SK-N-SH treated with all-trans-retinoic acid at 6 μM for 48 hours (cell line): Measurements from ENCODE around the gene CHDH.

Experiments used
- ATAC-seq: fragments of 200-7000 bp; cut with Tn5 transposase; 3 replicates; pipeline ENCODE4 v1.9.1; 2020; ENCODE audit warnings: mild to moderate bottlenecking, moderate library complexity
- ARNTL ChIP-seq: fragments of 450-650 bp; formaldehyde crosslinking; IDR thresholded peaks from 2 replicates; pipeline ENCODE4 v1.5.0; 2020; ENCODE audit warnings: low read depth, mild to moderate bottlenecking, moderate library complexity, borderline replicate concordance
- BACH2 ChIP-seq: fragments of 250-450 bp; sonication (Bioruptor Pico); IDR thresholded peaks from 2 replicates; pipeline ENCODE4 v1.9.0; 2021; ENCODE audit warnings: mild to moderate bottlenecking, borderline replicate concordance
- CSDC2 ChIP-seq: fragments of 250-450 bp; sonication (Bioruptor Pico); IDR thresholded peaks from 2 replicates; pipeline ENCODE4 v1.5.0; 2020; ENCODE audit warnings: mild to moderate bottlenecking, moderate library complexity
- ESRRG ChIP-seq: fragments of 250-450 bp; sonication (Bioruptor Pico); IDR thresholded peaks from 2 replicates; pipeline ENCODE4 v1.6.1; 2021; ENCODE audit warnings: mild to moderate bottlenecking
- GLIS3 ChIP-seq: fragments of 250-450 bp; sonication (Bioruptor Pico); IDR thresholded peaks from 2 replicates; pipeline ENCODE4 v1.5.0; 2020; ENCODE audit warnings: mild to moderate bottlenecking, moderate library complexity
- ISL1 ChIP-seq: fragments of 250-450 bp; sonication (Bioruptor Pico); IDR thresholded peaks from 2 replicates; pipeline ENCODE4 v2.1.2; 2022; ENCODE audit warnings: mild to moderate bottlenecking, moderate library complexity
- OSR1 ChIP-seq: fragments of 250-450 bp; sonication (Bioruptor Pico); IDR thresholded peaks from 2 replicates; pipeline ENCODE4 v1.8.0; 2022; ENCODE audit warnings: moderate library complexity, mild to moderate bottlenecking, inconsistent platforms
- PPARA ChIP-seq: fragments of 250-450 bp; sonication (Bioruptor Pico); IDR thresholded peaks from 2 replicates; pipeline ENCODE4 v1.5.0; 2020; ENCODE audit warnings: mild to moderate bottlenecking, borderline replicate concordance
- RARB ChIP-seq: fragments of 250-450 bp; sonication (Bioruptor Pico); IDR thresholded peaks from 2 replicates; pipeline ENCODE4 v1.8.0; 2021; ENCODE audit warnings: mild to moderate bottlenecking, moderate library complexity
- SNAI2 ChIP-seq: fragments of 250-450 bp; sonication (Bioruptor Pico); IDR thresholded peaks from 2 replicates; pipeline ENCODE4 v1.5.0; 2020; ENCODE audit warnings: mild to moderate bottlenecking, moderate library complexity
- TOX ChIP-seq: fragments of 250-450 bp; sonication (Bioruptor Pico); IDR thresholded peaks from 2 replicates; pipeline ENCODE4 v1.8.0; 2021; ENCODE audit warnings: mild to moderate bottlenecking, moderate library complexity, borderline replicate concordance
- TSHZ2 ChIP-seq: fragments of 250-450 bp; sonication (Bioruptor Pico); IDR thresholded peaks from 2 replicates; pipeline ENCODE4 v1.5.0; 2020; ENCODE audit warnings: mild to moderate bottlenecking, moderate library complexity
- ZC3H10 ChIP-seq: fragments of 250-450 bp; sonication (Bioruptor Pico); IDR thresholded peaks from 2 replicates; pipeline ENCODE4 v1.5.1; 2021; ENCODE audit warnings: mild to moderate bottlenecking, moderate library complexity
- ZFP3 ChIP-seq: fragments of 250-450 bp; sonication (Bioruptor Pico); IDR thresholded peaks from 2 replicates; pipeline ENCODE4 v1.5.0; 2020; ENCODE audit warnings: mild to moderate bottlenecking, moderate library complexity
- ZFP30 ChIP-seq: fragments of 450-650 bp; formaldehyde crosslinking; IDR thresholded peaks from 2 replicates; pipeline ENCODE4 v1.5.0; 2022; ENCODE audit warnings: mild to moderate bottlenecking, moderate library complexity
- ZNF565 ChIP-seq: fragments of 450-650 bp; formaldehyde crosslinking; conservative IDR thresholded peaks from 2 replicates; pipeline ENCODE4 v1.5.0; 2020; ENCODE audit warnings: low read depth, mild to moderate bottlenecking, moderate library complexity
- ZNF70 ChIP-seq: fragments of 450-650 bp; formaldehyde crosslinking; IDR thresholded peaks from 2 replicates; pipeline ENCODE4 v1.5.0; 2020; ENCODE audit warnings: mild to moderate bottlenecking, moderate library complexity
- ZNF8 ChIP-seq: fragments of 450-650 bp; formaldehyde crosslinking; IDR thresholded peaks from 2 replicates; pipeline ENCODE4 v1.5.0; 2020; ENCODE audit warnings: mild to moderate bottlenecking, moderate library complexity
- TF ChIP-seq, protein P1 (sequence below): fragments of 250-450 bp; sonication (Bioruptor Pico); IDR thresholded peaks from 2 replicates; pipeline ENCODE4 v1.8.0; 2021; ENCODE audit warnings: low read depth, mild to moderate bottlenecking, moderate library complexity, borderline replicate concordance
- TF ChIP-seq, protein P2 (sequence below): fragments of 250-450 bp; sonication (Bioruptor Pico); IDR thresholded peaks from 2 replicates; pipeline ENCODE4 v1.8.0; 2020; ENCODE audit warnings: mild to moderate bottlenecking, moderate library complexity, borderline replicate concordance

The CHDH gene

DNA sequence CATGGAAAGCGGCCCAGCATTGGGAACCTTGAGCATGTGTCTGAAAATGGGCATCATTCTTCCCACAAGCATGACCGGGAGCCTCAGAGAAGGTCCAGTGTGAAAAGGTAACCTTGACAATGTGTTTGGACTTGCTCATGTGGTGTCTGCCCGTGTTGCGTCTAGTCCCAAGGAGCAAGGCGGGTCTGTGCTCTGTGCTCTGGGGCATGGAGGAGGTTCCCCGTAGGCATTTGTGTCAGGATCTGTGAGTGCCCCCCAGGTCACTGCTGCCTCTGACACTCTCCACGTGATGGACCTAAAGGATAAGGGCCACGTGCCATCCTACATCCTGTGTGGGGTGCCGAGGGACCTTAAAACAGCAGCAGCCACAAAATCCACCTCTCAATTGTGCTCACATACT, 44.9 kb downstream of the CHDH start (continued):
- TF ChIP-seq, protein P1, sequence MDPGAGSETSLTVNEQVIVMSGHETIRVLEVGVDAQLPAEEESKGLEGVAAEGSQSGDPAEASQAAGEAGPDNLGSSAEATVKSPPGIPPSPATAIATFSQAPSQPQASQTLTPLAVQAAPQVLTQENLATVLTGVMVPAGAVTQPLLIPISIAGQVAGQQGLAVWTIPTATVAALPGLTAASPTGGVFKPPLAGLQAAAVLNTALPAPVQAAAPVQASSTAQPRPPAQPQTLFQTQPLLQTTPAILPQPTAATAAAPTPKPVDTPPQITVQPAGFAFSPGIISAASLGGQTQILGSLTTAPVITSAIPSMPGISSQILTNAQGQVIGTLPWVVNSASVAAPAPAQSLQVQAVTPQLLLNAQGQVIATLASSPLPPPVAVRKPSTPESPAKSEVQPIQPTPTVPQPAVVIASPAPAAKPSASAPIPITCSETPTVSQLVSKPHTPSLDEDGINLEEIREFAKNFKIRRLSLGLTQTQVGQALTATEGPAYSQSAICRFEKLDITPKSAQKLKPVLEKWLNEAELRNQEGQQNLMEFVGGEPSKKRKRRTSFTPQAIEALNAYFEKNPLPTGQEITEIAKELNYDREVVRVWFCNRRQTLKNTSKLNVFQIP (CRISPR knock-in tag) = no peak
- TF ChIP-seq BACH2 (CRISPR knock-in tag) = no peak
- TF ChIP-seq PPARA (CRISPR knock-in tag) = no peak
- no peak for TF ChIP-seq CSDC2 (CRISPR knock-in tag)
- TF ChIP-seq ZFP30 (CRISPR knock-in tag) = no peak
- TF ChIP-seq ZFP3 (CRISPR knock-in tag) = no peak
- no peak for TF ChIP-seq OSR1
- no peak for TF ChIP-seq ISL1
- TF ChIP-seq ZNF8 = no peak

GRCh38 chr3:53800041-53800906, 45.9 kb downstream of the CHDH start:
- TF ChIP-seq CSDC2 (CRISPR knock-in tag) (no peak), TSHZ2 (CRISPR knock-in tag) (no peak), RARB (no peak), ARNTL (no peak), ISL1 (no peak), PPARA (CRISPR knock-in tag) (no peak), ESRRG (CRISPR knock-in tag) (no peak), OSR1 (no peak), ZNF70 (no peak)
- TF ChIP-seq, protein P1 (CRISPR knock-in tag) = no peak
- no peak for ATAC-seq

GRCh38 chr3:53799338-53799865, 46.8 kb downstream of the CHDH start:
- no peak for ATAC-seq
- TF ChIP-seq TOX (CRISPR knock-in tag) (no peak), ZC3H10 (no peak), SNAI2 (CRISPR knock-in tag) (no peak), GLIS3 (CRISPR knock-in tag) (no peak), ZNF8 (no peak), ZNF565 (CRISPR knock-in tag) (no peak), ISL1 (no peak), TSHZ2 (CRISPR knock-in tag) (no peak)
- TF ChIP-seq, protein P2, sequence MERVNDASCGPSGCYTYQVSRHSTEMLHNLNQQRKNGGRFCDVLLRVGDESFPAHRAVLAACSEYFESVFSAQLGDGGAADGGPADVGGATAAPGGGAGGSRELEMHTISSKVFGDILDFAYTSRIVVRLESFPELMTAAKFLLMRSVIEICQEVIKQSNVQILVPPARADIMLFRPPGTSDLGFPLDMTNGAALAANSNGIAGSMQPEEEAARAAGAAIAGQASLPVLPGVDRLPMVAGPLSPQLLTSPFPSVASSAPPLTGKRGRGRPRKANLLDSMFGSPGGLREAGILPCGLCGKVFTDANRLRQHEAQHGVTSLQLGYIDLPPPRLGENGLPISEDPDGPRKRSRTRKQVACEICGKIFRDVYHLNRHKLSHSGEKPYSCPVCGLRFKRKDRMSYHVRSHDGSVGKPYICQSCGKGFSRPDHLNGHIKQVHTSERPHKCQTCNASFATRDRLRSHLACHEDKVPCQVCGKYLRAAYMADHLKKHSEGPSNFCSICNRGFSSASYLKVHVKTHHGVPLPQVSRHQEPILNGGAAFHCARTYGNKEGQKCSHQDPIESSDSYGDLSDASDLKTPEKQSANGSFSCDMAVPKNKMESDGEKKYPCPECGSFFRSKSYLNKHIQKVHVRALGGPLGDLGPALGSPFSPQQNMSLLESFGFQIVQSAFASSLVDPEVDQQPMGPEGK (CRISPR knock-in tag) = no peak
